ENCODE measurements around the gene WDR1.
"Not testable (repeated sequence)": the region's sequence is repeated elsewhere in the genome, so short reads cannot be mapped to it uniquely, and the experiment has no call there.

Gene WDR1

GRCh38 chr4:10131202-10131601, 14.6 kb upstream of the WDR1 start:
- DNase-seq (ENCODE audit: low spot score), result no peak

- no peak for DNase-seq (ENCODE audit: low spot score)
These were observed 13.7 kb upstream of the WDR1 start for GRCh38 chr4:10130178-10130888.

GRCh38 chr4:10129196-10130177, 12.9 kb upstream of the WDR1 start:
- no peak for DNase-seq (ENCODE audit: low spot score)

GRCh38 chr4:10128761-10129160, 12.2 kb upstream of the WDR1 start:
- DNase-seq (ENCODE audit: low spot score), result no peak

GRCh38 chr4:10127531-10127930, 10.9 kb upstream of the WDR1 start:
- DNase-seq (ENCODE audit: low spot score), result not testable (repeated sequence)

- DNase-seq (ENCODE audit: low spot score), result no peak
These were observed 7.8 kb upstream of the WDR1 start for GRCh38 chr4:10124167-10124930.

GRCh38 chr4:10123227-10124101, 6.9 kb upstream of the WDR1 start:
- DNase-seq (ENCODE audit: low spot score), result no peak

- no peak for DNase-seq (ENCODE audit: low spot score)
These were observed 5.8 kb upstream of the WDR1 start for GRCh38 chr4:10122236-10122932.

- no peak for DNase-seq (ENCODE audit: low spot score)
These were observed 5.1 kb upstream of the WDR1 start for GRCh38 chr4:10121568-10122208.

GRCh38 chr4:10120943-10121567, 4.5 kb upstream of the WDR1 start:
- DNase-seq (ENCODE audit: low spot score), result no peak

- no peak for DNase-seq (ENCODE audit: low spot score)
These were observed 3.2 kb upstream of the WDR1 start for GRCh38 chr4:10119773-10120172.

GRCh38 chr4:10119278-10119677, 2.7 kb upstream of the WDR1 start:
- no peak for DNase-seq (ENCODE audit: low spot score)

GRCh38 chr4:10118048-10119004, 1.7 kb upstream of the WDR1 start:
- no peak for DNase-seq (ENCODE audit: low spot score)

- peak; percentile 24 for DNase-seq (ENCODE audit: low spot score)
These were observed 904 bp upstream of the WDR1 start for GRCh38 chr4:10117359-10118047.

GRCh38 chr4:10115797-10116568, 616 bp downstream of the WDR1 start:
- DNase-seq (ENCODE audit: low spot score), result peak; percentile 54

GRCh38 chr4:10115271-10115796, 1.3 kb downstream of the WDR1 start:
- peak; percentile 72 for DNase-seq (ENCODE audit: low spot score)

GRCh38 chr4:10114607-10115006, 2.0 kb downstream of the WDR1 start:
- DNase-seq (ENCODE audit: low spot score), result no peak

Measured in RKO (cell line).